ENCODE results near the gene LCN15.

LCN15 gene

DNA sequence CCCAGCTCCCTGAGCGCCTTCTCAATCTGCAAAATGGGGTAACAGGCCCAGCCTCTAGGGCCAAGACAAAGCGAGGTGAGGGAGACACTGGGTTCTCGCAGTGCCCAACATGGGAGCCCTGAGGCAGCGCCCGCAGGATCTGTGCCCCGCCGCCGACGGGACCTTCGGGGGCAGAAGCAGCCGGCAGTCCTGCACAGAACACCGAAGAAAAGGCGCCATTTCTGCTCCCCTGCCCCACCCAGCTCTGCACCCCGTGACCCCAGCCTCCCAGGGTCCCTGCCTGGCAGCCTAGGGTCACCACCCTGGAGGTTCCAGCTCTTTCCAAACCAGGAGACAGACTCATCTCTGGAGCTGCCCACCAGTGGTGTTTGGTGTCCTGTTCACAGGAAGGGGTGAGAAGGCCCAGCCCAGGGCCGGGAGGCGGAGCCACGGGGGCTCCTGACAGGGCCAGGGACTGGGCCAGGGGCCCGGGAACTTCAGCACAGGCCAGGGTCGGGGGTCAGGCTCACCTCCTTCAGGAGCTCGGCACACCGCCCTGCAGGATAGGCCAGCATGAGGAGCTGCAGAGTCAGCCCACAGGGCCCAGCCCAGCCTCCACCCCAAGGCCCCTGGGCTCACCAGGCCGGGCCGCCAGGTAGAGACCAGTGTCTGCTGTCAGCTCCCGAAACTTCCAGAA is 9.6 kb downstream of the LCN15 start:
- no peak for DNase-seq

DNA sequence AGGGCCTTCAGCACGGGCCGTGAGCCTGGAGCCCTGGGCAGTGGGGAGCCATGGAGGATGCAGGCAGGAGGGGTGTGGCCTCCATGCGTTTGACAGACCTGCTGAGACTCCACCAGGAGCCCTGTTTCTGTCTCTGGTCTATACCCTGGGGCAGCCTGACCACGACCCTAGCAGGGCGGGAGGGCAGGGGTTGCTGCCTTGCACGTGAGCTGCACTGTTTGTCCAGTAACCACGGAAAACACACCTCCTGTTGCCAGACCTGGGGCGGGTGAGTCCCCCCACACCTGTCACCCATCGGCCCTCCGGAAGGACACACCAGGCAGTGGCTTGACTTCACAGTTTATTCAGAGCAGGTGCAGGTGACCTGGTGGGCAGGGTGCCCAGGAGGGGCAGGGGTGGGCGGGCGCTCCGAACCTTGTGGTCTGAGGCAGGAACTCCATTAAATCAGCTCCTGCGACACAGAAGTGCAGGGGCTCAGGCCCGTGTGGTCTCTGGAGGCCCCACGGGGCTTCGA is 10.2 kb downstream of the LCN15 start:
- no peak for DNase-seq

DNA sequence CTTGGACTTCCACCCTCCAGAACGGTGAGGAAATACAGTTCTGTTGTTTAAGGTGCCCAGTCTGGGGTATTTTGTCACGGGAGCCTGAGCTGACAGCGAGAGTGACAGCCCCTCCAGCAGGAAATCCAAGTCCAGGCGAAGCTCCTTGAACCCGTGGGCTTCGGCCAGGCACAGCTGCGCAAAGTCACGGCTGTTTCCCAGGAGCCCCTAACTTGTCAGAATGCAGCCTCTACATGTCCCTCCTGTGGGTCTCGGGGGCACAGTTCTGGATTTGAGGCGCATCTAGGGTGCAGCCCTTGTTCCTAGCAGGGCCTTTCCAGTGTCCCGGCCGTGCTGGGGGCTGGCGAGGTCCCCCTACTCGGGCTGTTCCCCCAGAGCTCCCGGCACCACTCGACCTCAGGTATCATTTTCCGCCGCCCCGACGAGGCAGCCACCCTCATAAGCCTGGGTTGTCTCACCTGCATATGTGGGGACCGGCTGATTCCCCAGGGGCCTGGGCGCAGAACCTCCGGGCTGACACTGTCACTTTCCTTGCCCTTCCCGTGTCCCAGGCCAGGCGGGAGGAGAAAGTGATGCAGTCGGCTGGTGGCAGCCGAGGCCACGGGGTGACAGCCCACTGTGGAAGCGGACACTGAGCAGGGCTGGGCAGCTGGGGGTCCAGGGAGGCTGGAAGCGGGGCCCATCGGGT is 10.8 kb downstream of the LCN15 start:
- no peak for DNase-seq

DNA sequence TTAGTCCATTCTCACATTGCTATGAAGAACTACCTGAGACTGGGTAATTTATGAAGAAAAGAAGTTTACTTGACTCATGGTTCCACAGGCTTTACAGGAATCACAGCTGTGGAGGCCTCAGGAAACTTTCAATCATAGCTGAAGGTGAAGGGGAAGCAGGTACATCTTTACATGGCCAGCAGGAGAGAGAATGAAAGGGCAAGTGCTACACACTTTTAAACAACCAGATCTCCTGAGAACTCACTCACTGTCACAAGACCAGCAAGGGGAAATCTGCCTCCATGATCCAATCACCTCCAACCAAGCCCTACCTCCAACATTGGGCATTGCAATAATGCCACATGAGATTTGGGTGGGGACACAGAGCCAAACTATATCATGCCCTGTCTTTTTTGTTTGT is 12.5 kb downstream of the LCN15 start:
- DNase-seq, result no peak

DNA sequence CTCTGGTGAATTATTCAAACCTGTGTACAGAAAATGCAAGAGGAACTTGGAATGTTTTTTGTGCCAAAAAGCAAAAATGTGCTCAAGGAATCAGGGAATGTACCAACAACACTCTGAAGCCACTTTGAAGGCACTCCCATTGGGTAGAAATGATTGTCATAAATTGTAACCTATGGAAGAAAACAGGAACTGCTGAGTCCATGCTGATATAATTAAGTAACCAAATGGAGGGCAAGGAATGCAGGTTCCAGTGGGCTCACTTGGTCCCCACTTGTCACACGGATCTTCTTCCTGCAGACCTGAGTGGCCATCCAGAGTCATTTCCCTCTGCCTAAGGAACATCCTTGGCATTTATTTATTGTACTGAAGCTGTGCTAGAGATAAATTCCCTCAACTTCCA is 13.1 kb downstream of the LCN15 start:
- DNase-seq, result no peak

DNA sequence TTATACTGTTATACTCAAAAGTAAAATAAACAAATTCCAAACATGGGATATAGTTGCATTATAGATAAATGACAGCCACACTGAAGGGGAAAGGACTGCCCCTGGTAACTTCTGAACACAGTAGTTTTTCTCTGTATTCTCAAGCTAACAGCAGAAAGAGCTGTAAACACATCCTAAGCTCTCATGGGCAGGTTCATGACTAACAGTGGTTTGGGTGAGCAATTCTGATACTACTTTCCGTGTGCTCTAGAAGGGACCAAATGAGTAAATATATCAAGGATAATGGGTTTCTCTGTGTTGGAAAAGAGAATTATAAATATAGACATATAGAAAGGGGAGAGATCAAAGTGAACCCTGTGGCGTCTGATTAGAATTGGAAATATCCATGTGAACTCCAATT is 13.8 kb downstream of the LCN15 start:
- no peak for DNase-seq

DNA sequence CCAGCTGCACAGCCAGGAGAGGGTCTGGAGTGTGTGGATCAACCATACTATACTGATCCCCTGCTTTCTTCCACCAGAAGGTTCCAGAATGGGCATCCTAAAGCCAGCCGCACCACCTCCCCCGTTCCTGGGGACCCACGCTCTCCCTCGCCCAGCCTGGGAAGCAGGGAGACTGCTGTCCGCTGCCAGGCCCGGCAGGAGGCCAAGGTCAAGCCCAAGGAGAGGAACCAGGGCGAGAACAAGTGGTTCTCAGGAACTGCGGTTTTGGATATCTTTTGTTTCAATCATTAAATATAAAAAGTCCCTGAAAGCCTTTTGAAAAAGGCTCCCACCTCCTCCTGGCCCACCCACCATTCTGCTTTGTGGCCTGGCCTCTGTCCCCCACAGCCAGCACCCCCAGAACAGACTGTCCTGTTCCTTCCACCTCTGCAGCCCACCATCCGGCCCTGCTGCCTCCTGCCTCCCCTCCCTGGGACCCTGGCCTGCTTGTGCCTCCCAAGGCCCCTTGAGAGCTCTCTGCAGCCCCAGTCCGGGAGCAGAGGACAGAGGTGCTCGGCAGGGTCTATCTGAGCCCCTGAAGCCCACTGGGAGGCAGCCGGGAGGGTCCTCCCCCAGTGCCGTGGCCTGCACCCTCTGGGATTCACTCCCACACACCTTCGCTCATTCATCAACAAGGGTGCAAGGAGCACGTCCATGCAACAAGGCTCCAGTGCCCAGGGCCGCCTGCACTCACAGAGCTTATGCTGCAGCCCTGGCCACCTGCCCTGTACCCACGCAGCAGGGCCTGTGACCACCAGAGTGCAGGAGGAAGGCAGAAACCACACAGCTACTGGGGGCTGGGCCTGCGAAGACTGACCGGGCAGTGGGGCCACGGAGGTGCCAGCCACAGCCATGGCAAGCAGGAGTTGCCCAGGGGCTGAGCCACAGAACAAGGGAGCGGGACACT is 15.4 kb downstream of the LCN15 start:
- DNase-seq, result no peak

DNA sequence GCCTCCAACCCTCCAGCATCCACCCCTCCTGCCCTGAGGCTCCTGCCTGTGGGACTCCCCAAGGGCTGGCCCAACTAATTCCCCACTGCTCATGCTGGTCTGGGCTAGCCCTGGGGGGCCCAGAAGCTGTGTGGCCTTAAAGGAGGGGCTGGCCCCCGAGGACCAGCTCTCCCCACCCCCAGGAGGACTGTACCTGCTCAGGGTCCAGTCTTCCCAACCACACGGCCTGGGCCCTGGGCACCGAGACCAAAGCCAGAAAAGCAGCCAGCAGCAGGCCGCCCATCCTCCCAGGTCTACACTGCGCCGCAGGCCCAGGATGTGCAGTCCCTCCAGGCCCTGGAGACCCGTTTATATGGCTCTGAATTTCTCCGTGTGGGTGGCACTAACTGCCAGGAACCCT is 16.1 kb downstream of the LCN15 start, which contains the start of gene LCN6:
LCN6 (minus strand) TSS at position 325 of the 400 bp plus-strand sequence; CDS start at position 283, 42 bp downstream.
- no peak for DNase-seq

DNA sequence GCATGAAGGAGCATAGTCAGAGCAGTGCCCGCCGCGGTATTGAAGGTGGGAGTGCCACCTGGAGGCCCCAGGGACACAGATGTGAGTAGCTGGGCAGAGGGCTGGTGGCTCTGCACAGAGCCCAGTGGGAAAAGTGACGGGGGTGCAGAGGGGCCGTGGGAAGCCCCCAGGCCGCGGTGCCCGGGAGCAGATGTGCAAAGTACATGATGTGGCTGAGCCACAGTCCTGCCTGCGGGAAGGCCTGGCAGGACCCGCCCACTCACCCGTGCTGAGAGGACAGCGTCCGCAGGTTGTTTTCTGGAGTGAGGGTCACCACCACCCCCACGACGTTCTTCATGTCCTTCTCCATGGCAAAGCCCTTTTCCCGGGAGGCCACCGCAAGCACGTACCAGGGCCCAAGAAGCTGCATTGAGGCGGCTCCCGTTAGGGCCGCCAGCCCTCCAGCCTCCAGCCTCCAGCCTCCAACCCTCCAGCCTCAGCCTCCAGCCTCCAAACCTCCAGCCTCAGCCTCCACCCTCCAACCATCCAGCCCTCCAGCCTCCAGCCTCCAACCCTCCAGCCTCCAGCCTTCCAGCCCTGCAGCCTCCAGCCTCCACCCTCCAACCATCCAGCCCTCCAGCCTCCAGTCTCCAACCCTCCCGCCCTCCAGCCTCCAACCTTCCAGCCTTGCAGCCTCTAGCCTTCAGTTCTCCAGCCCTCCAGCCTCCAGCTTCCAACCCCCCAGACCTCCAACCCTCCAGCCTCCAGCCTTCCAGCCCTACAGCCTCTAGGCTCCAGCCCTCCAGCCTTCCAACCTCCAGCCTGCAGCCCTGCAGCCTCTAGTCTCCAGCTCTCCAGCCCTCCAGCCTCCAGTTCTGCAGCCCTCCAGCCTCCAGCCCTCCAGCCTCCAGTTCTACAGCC is 16.9 kb downstream of the LCN15 start:
- no peak for DNase-seq

DNA sequence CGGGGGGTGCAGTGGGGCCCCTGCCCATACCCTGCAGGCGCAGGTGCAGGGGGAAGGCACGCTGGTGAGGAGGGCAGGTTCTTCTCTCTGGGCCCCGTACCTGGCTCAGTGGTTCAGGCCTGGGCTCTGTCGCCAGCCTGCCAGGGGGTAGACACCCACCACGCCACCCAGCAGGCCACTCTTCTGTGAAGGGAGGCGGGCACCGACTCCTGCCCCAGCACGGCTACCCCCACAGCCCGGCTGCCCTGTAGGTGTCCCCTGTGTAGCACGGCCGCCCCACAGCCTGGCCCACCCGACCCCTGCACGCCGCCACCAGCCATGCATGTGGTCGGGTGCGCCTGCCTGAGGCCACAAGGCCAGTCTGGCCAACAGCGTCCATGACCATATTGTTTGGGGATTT is 17.7 kb downstream of the LCN15 start:
- no peak for DNase-seq

DNA sequence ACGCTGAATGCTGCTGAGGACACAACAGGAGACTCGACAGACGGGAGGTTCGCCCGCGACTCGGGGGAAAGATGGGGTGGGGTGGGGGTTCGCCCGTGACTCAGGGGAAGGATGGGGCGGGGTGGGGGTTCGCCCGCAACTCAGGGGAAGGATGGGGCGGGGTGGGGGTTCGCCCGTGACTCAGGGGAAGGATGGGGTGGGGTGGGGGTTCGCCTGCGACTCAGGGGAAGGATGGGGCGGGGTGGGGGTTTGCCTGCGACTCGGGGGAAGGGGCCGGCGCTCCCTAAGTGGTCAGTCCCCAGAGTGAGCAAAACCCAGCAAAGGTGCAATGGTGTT is 18.2 kb downstream of the LCN15 start:
- DNase-seq, result no peak

DNA sequence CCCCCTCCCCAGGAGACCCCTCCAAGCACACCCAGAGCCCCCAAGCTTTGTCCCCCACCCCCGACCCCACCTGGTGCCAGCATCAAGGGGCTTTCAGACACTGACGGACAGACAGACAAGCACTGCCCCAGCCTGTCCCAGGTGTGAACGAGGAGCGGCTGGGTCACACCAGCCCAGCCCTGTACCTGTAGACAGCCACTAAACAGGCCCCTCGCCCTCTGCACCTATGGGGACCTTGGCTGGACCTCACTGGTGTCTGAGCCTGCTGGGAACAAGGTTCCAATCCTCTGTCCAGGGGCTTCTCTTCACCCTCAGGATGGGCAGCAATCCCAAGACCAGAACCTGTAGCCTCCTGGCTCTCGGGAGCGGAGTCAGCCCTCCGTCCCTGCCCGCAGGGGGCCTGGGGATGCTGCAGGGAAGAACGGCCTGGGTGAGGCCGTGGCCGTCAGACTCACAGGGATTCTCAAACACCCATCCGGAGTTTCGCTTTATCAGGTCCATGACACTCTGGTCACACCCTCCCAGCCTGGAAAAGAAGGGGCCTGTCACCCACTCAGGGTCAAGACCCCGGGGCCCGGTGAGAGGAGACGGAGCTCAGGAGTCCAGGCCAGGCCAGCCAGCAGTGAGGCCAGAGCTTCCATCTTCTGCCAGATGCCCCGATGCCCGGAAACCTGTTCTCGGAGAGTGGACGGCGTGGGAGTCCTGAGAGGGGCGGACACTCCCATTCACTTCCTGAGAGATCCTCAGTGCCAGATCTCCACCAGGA is 18.7 kb downstream of the LCN15 start:
- no peak for DNase-seq

DNA sequence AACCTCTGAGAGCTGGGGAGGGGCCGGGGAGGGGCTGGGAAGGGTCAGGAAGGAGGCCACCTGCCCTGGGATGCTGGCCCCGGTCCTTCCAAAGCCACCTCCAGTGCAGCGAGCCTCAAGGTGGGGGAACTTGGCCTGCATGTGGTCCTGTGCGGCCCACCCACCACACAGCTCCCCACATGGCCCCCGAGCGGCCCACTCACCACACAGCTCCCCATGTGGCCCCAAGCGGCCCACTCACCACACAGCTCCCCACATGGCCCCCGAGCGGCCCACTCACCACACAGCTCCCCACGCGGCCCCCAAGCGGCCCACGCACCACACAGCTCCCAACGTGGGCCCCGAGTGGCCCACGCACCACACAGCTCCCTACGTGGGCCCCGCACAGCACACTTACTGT is 19.5 kb downstream of the LCN15 start:
- no peak for DNase-seq

DNA sequence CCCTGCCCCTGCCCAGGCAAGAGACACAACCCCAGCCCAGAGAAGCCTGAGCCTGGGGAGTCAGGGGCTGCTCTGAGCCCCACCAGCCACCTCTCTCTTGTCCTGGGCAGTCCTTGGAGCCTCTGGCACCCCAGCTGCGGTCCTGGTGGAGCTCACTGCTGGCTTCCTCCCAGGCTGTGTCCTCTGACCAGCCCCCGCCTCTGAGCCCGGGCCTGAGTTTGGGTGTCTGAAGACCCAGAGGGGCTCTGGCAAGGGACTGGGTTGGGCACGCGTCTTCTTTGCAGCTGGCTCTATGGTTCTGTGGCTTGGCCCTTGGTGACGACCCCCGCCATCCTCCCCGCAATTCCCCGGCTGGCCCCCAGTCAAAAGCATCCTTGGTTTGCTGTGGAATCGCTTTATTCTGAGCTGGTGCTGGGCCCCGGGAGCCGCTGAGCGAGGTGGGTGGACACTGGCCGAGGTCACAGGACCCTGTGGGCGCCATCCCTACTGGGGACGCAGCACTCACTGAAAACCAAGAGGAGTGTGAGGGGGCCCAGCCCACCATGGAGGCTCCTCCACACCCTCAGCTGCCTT is 20.6 kb downstream of the LCN15 start:
- DNase-seq, result no peak

DNA sequence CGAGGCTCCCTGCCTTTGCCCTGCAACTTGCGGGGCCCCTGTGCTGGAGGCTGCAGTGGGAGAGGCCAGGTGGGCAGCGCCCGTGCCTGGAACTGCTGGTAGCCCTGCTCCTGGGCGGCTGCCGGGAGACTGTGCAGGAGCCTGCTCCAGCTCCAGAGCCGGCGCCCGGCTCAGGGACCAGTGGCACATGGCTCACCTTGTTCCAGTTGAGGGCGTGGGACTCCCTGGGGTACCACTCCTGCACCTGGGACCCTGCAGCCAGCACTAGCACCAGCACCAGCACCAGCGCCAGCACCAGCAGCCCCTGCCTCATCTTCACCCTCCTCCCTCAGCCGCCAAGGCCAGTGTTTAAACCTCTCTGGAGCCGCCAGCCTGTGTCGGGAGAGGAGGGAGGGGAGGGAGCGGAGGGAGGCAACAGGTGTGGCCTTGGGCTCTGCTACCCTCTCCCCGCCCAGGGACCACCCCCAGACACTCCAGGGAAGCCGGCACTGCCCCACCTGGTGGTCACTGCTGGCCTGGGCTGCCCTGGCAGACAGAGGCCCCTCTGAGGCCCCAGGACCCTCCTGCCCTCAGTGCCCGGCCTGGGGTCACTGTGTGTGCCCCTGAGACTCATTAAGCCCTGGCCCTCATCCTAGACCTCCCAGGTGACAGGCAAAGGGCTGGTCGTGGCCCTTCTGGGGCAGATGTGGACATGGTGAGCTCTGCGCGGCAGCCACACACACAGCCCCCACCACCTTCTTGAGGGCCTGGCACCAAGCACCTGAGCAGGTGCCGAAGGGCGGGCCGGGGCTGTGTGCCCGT is 21.5 kb downstream of the LCN15 start, which contains the start of gene LCN10:
LCN10 (minus strand) TSS at position 350 of the 801 bp plus-strand sequence; CDS start at position 313, 37 bp downstream.
- no peak for DNase-seq

DNA sequence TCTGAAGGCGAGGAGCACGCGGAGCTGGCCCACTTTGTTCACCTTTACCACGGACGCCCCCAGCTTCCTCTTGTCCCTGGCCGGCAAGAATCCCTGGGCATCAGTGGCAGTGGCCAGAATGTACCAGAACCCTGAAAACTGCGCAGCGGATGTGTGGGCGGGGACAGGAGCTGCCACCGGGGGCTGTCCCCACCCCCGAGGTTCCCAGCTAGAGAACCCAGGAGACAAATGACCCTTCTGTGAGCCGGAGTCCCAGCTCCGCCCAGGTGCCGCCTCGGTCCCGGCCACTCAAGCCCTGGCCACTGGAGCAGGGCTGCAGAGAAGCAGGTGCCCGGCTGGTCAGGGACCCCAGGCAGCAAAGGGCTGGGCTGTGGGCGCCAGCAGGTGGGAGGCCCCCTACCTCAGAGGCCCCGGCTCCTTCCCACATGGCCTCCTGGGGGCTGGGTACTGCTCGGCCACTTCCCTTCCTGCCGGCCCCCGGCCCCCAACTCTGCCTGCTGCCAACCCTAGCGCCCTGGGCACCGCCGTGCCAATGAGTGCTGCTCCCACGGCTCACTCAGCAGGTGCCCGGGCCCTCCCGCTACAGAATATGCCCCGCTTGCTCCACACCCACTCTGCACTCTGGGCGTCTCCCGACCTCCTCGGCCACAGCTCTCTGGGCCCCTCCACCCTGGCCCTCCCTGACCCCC is 22.3 kb downstream of the LCN15 start:
- DNase-seq, result no peak

DNA sequence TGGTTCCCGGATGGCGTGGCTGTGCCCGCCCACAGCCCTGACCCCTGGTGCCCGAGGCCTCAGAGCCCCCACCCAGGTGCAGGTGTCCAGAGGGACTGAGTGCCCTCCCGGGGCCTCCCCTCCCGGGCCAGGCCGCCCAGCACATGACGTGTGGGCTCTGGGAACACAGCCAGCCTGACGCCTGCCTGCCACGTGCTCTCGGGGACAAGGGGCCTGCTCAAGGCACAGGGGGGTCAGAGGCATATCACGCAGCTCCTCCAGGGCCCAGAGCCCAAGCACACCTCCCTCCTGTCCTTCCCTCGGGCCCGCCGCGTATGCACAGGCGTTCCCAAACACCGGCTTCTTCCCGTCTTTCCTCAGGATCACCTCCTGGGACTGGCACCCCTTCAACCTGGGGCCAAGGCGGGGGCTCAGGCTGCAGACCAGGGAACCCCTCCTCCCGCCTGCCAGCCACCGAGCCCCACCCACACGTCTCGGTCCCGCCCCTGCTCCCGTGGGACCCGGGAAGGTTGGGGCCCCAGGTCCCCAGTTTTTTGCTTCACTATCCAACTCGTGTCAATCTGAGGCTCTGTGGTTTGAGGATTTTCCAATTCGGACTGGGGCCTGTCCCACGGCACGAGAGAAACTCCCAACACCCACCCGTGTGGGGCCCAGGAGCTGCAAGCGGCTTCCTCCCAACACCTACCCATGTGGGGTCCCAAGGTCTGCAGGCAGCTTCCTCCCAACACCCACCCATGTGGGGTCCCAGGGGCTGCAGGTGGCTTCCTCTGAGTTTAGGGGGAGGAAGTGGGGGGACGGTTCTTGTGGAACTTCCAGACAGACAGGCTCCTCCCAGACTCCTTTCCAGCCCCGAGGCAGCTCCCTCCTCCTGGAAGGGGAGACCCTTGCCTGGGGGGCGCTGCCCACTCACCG is 23.1 kb downstream of the LCN15 start:
- no peak for DNase-seq

DNA sequence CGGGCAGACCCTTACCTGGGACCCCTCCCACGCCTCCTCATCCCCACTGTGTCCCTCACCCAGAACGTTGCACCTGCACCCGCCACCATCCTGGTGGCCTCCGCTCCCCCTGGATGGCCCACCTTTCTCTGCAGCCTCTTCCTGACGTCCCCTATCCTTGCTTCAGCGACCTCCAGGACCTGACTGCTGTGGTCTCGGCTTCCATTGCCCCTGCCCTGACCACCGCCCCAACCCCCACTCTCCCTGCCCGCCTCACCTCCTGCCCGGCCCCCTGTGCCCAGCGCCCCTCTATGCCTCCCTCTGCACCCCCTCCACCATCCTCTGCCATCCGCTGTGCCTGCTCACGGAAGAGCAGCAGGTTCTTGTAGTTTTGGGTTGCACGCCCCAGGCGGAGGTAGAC is 23.8 kb downstream of the LCN15 start:
- DNase-seq, result no peak

Data from fibroblast of skin of scalp (primary cell).